SK-N-SH (cell line): ENCODE measurements around the gene MAP3K4.

Experiments
- CHD2 ChIP-seq: fragments of 150-350 bp; IDR thresholded peaks from 2 replicates; pipeline ENCODE4 v1.6.1; 2018; ENCODE audit warnings: low read length; ENCODE audit not compliant: partially characterized antibody
- CTCF ChIP-seq: fragments of 200-600 bp; sonication (generic); IDR thresholded peaks from 2 replicates; pipeline ENCODE4 v1.6.1; 2017; ENCODE audit warnings: antibody characterized with exemption, mild to moderate bottlenecking, moderate library complexity
- EP300 ChIP-seq, 2 experiments: IDR thresholded peaks; 2 replicates each; pipeline versions ENCODE4 v1.4.0 to v1.6.1; 2012; ENCODE audit warnings: borderline replicate concordance in 1 of 2, low read depth in 1 of 2, low read length in 1 of 2
- FOSL2 ChIP-seq: IDR thresholded peaks from 2 replicates; pipeline ENCODE4 v1.4.0; 2012; ENCODE audit warnings: low read depth, mild to moderate bottlenecking, moderate library complexity, borderline replicate concordance
- JUND ChIP-seq: IDR thresholded peaks from 2 replicates; pipeline ENCODE4 v1.4.0; 2012
- NFIC ChIP-seq: IDR thresholded peaks from 2 replicates; pipeline ENCODE4 v1.4.0; 2012; ENCODE audit warnings: borderline replicate concordance
- POLR2AphosphoS5 ChIP-seq: IDR thresholded peaks from 2 replicates; pipeline ENCODE4 v1.6.1; 2012; ENCODE audit warnings: low read depth, low read length
- RAD21 ChIP-seq: IDR thresholded peaks from 2 replicates; pipeline ENCODE4 v1.6.1; 2012; ENCODE audit warnings: mild to moderate bottlenecking, low read length
- REST ChIP-seq: IDR thresholded peaks from 2 replicates; pipeline ENCODE4 v1.6.1; 2012; ENCODE audit warnings: mild to moderate bottlenecking, low read depth, low read length, moderate library complexity
- SIN3A ChIP-seq: IDR thresholded peaks from 2 replicates; pipeline ENCODE4 v1.6.1; 2012; ENCODE audit warnings: low read depth, mild to moderate bottlenecking, low read length, moderate library complexity, borderline replicate concordance
- SMC3 ChIP-seq: IDR thresholded peaks from 2 replicates; pipeline ENCODE4 v1.6.1; 2012; ENCODE audit warnings: low read depth, low read length, improper control_type of control experiment
- TAF1 ChIP-seq: IDR thresholded peaks from 2 replicates; pipeline ENCODE4 v1.6.1; 2012; ENCODE audit warnings: low read depth, mild to moderate bottlenecking, low read length, moderate library complexity, borderline replicate concordance
- USF1 ChIP-seq: IDR thresholded peaks from 2 replicates; pipeline ENCODE4 v1.4.0; 2012; ENCODE audit warnings: low read depth, borderline replicate concordance
- ZBTB33 ChIP-seq: IDR thresholded peaks from 2 replicates; pipeline ENCODE4 v1.4.0; 2012; ENCODE audit warnings: low read depth, borderline replicate concordance

GRCh38 chr6:161139304-161139765, 147.8 kb downstream of the MAP3K4 start:
- no peak for TF ChIP-seq USF1
- no peak for TF ChIP-seq SMC3
- no peak for TF ChIP-seq TAF1
- no peak for TF ChIP-seq CTCF
- no peak for TF ChIP-seq NFIC
- no peak for TF ChIP-seq RAD21
- TF ChIP-seq REST, result no peak
- TF ChIP-seq SIN3A, result no peak
- no peak for TF ChIP-seq JUND
- TF ChIP-seq ZBTB33, result no peak
- no peak for TF ChIP-seq CHD2
- TF ChIP-seq EP300 (IDR thresholded peaks at IDR 0.05; ENCODE audit: borderline replicate concordance in 1 of 2, low read depth in 1 of 2, low read length in 1 of 2), result no peak
- no peak for TF ChIP-seq POLR2AphosphoS5
- TF ChIP-seq FOSL2, result no peak
